Measurements from ENCODE around the gene FAM168A.

Gene FAM168A

GRCh38 chr11:73403541-73403940 is 194.4 kb downstream of the FAM168A start:
- H3K36me3 Mint-ChIP-seq = peaks cover 38 to 43% of the 10 kb centered on the region in 2 donors
- H3K4me3 Mint-ChIP-seq = no peak overlapping the region
- peak overlapping the region; percentile 85 for H3K27ac Mint-ChIP-seq
- DNase-seq (no peak), ATAC-seq (replicated peaks) (no peak)
- H3K9me3 Mint-ChIP-seq = no peaks in the 10 kb centered on the region
- H3K4me1 Mint-ChIP-seq = peaks cover 22 to 37% of the 10 kb centered on the region in 2 donors
- no peaks in the 10 kb centered on the region for H3K27me3 Mint-ChIP-seq

GRCh38 chr11:73402834-73403185 is 195.1 kb downstream of the FAM168A start:
- H3K27ac Mint-ChIP-seq = peak overlapping the region; percentile 85
- no peaks in the 10 kb centered on the region for H3K27me3 Mint-ChIP-seq
- no peak overlapping the region for H3K4me3 Mint-ChIP-seq
- DNase-seq (no peak), ATAC-seq (replicated peaks) (peak; percentile 57 to 60)
- H3K4me1 Mint-ChIP-seq = peaks cover 25 to 39% of the 10 kb centered on the region in 2 donors
- H3K9me3 Mint-ChIP-seq = no peaks in the 10 kb centered on the region
- H3K36me3 Mint-ChIP-seq = peaks cover 35 to 46% of the 10 kb centered on the region in 2 donors

GRCh38 chr11:73401924-73402833 is 195.7 kb downstream of the FAM168A start:
- H3K27me3 Mint-ChIP-seq = no peaks in the 10 kb centered on the region
- peaks cover 34 to 47% of the 10 kb centered on the region in 2 donors for H3K36me3 Mint-ChIP-seq
- H3K9me3 Mint-ChIP-seq = no peaks in the 10 kb centered on the region
- ATAC-seq (replicated peaks) (no peak), DNase-seq (no peak)
- peak overlapping the region; percentile 81 for H3K27ac Mint-ChIP-seq
- H3K4me1 Mint-ChIP-seq = peaks cover 25 to 43% of the 10 kb centered on the region in 2 donors
- H3K4me3 Mint-ChIP-seq = no peak overlapping the region

- H3K27ac Mint-ChIP-seq = peak overlapping the region; percentile 67
- H3K36me3 Mint-ChIP-seq = peaks cover 38 to 50% of the 10 kb centered on the region in 2 donors
- H3K9me3 Mint-ChIP-seq = no peaks in the 10 kb centered on the region
- H3K27me3 Mint-ChIP-seq = no peaks in the 10 kb centered on the region
- no peak overlapping the region for H3K4me3 Mint-ChIP-seq
- H3K4me1 Mint-ChIP-seq = peaks cover 30 to 48% of the 10 kb centered on the region in 2 donors
- no peak for ATAC-seq (replicated peaks)
- no peak for DNase-seq
Observed at GRCh38 chr11:73401217-73401923, 196.5 kb downstream of the FAM168A start.

GRCh38 chr11:73400293-73400692 is 197.6 kb downstream of the FAM168A start:
- H3K27ac Mint-ChIP-seq = peak overlapping the region; percentile 69
- H3K27me3 Mint-ChIP-seq = no peaks in the 10 kb centered on the region
- H3K4me3 Mint-ChIP-seq = no peak overlapping the region
- DNase-seq = no peak
- H3K4me1 Mint-ChIP-seq = peaks cover 28 to 46% of the 10 kb centered on the region in 2 donors
- peaks cover 43 to 52% of the 10 kb centered on the region in 2 donors for H3K36me3 Mint-ChIP-seq
- no peaks in the 10 kb centered on the region for H3K9me3 Mint-ChIP-seq
- ATAC-seq (replicated peaks) = no peak

GRCh38 chr11:73399636-73400035 is 198.3 kb downstream of the FAM168A start:
- no peak for ATAC-seq (replicated peaks)
- DNase-seq = no peak
- Mint-ChIP-seq H3K4me1 (peaks cover 28 to 46% of the 10 kb centered on the region in 2 donors), H3K36me3 (peaks cover 43 to 51% of the 10 kb centered on the region in 2 donors), H3K27me3 (no peaks in the 10 kb centered on the region), H3K27ac (peak overlapping the region; percentile 94), H3K9me3 (no peaks in the 10 kb centered on the region), H3K4me3 (peak overlapping the region in 1 of 2 donors; percentile 4)

GRCh38 chr11:73399159-73399590 is 198.7 kb downstream of the FAM168A start:
- DNase-seq (no peak), ATAC-seq (replicated peaks) (no peak)
- H3K4me1 Mint-ChIP-seq = peaks cover 30 to 46% of the 10 kb centered on the region in 2 donors
- peak overlapping the region in 1 of 2 donors; percentile 4 for H3K4me3 Mint-ChIP-seq
- no peaks in the 10 kb centered on the region for H3K9me3 Mint-ChIP-seq
- no peaks in the 10 kb centered on the region for H3K27me3 Mint-ChIP-seq
- peak overlapping the region; percentile 94 for H3K27ac Mint-ChIP-seq
- peaks cover 46 to 51% of the 10 kb centered on the region in 2 donors for H3K36me3 Mint-ChIP-seq

GRCh38 chr11:73398721-73399120 is 199.2 kb downstream of the FAM168A start:
- peak overlapping the region; percentile 94 for H3K27ac Mint-ChIP-seq
- ATAC-seq (replicated peaks) = no peak
- DNase-seq = no peak
- H3K4me1 Mint-ChIP-seq = peaks cover 30 to 47% of the 10 kb centered on the region in 2 donors
- no peaks in the 10 kb centered on the region for H3K9me3 Mint-ChIP-seq
- H3K36me3 Mint-ChIP-seq = peaks cover 46 to 54% of the 10 kb centered on the region in 2 donors
- no peaks in the 10 kb centered on the region for H3K27me3 Mint-ChIP-seq
- H3K4me3 Mint-ChIP-seq = no peak overlapping the region

- no peak for DNase-seq
- Mint-ChIP-seq H3K27ac (peak overlapping the region; percentile 94), H3K4me3 (peak overlapping the region in 1 of 2 donors; percentile 30), H3K27me3 (no peaks in the 10 kb centered on the region), H3K4me1 (peaks cover 28 to 49% of the 10 kb centered on the region in 2 donors), H3K9me3 (no peaks in the 10 kb centered on the region), H3K36me3 (peaks cover 48 to 60% of the 10 kb centered on the region in 2 donors)
- ATAC-seq (replicated peaks) = no peak
Observed at GRCh38 chr11:73398132-73398526, 199.8 kb downstream of the FAM168A start.

- H3K27me3 Mint-ChIP-seq = no peaks in the 10 kb centered on the region
- no peaks in the 10 kb centered on the region for H3K9me3 Mint-ChIP-seq
- DNase-seq = no peak
- H3K4me1 Mint-ChIP-seq = peaks cover 28 to 48% of the 10 kb centered on the region in 2 donors
- ATAC-seq (replicated peaks) = no peak
- peaks cover 48 to 64% of the 10 kb centered on the region in 2 donors for H3K36me3 Mint-ChIP-seq
- peak overlapping the region; percentile 94 for H3K27ac Mint-ChIP-seq
- no peak overlapping the region for H3K4me3 Mint-ChIP-seq
Observed at GRCh38 chr11:73397468-73398131, 200.3 kb downstream of the FAM168A start.

- DNase-seq (no peak), ATAC-seq (replicated peaks) (no peak)
- Mint-ChIP-seq H3K27me3 (no peaks in the 10 kb centered on the region), H3K27ac (peak overlapping the region; percentile 66), H3K9me3 (no peaks in the 10 kb centered on the region), H3K36me3 (peaks cover 54 to 70% of the 10 kb centered on the region in 2 donors), H3K4me3 (peak overlapping the region in 1 of 2 donors; percentile 19), H3K4me1 (peaks cover 33 to 52% of the 10 kb centered on the region in 2 donors)
Observed at GRCh38 chr11:73396985-73397384, 200.9 kb downstream of the FAM168A start.

- DNase-seq (no peak), ATAC-seq (replicated peaks) (no peak)
- H3K27ac Mint-ChIP-seq = peak overlapping the region; percentile 73
- no peak overlapping the region for H3K4me3 Mint-ChIP-seq
- peaks cover 32 to 54% of the 10 kb centered on the region in 2 donors for H3K4me1 Mint-ChIP-seq
- H3K27me3 Mint-ChIP-seq = no peaks in the 10 kb centered on the region
- H3K36me3 Mint-ChIP-seq = peaks cover 53 to 68% of the 10 kb centered on the region in 2 donors
- H3K9me3 Mint-ChIP-seq = no peaks in the 10 kb centered on the region
Observed at GRCh38 chr11:73396251-73396930, 201.5 kb downstream of the FAM168A start.

- H3K9me3 Mint-ChIP-seq = no peaks in the 10 kb centered on the region
- H3K36me3 Mint-ChIP-seq = peaks cover 48 to 70% of the 10 kb centered on the region in 2 donors
- peaks cover 30 to 63% of the 10 kb centered on the region in 2 donors for H3K4me1 Mint-ChIP-seq
- DNase-seq (no peak), ATAC-seq (replicated peaks) (no peak)
- peak overlapping the region; percentile 88 for H3K27ac Mint-ChIP-seq
- no peaks in the 10 kb centered on the region for H3K27me3 Mint-ChIP-seq
- H3K4me3 Mint-ChIP-seq = no peak overlapping the region
Observed at GRCh38 chr11:73395297-73396208, 202.4 kb downstream of the FAM168A start.

All from stimulated activated naive B cell treated with anti-CD40 and anti-IgM and Interleukin-4, amounts not matched to agents 10 μg/mL and 1 μg/mL and 100 μg/mL, for 72 hours (primary cell).